H9 (cell line): ENCODE measurements around the gene IMMP2L. TPM values are rescaled to one million over a fixed set of nuclear protein-coding genes. Genes with fewer than 3 reads are reported as not detected.

Source experiments
- DNase-seq: peaks from one replicate; pipeline ENCODE4 v3.0.0-alpha.2; 2017
- H2AFZ ChIP-seq: one replicate; pipeline ENCODE4 v1.6.1; 2013; ENCODE audit warnings: mild to moderate bottlenecking, low read length, control low read depth, moderate library complexity
- H2AK5ac ChIP-seq: 2 replicates; pipeline ENCODE4 v1.6.1; 2013; ENCODE audit warnings: low read length, control low read depth, mixed read lengths; ENCODE audit not compliant: insufficient read length
- H2BK120ac ChIP-seq: one replicate; pipeline ENCODE4 v1.6.1; 2013; ENCODE audit warnings: low read depth, mild to moderate bottlenecking, low read length, control low read depth, inconsistent platforms; ENCODE audit not compliant: poor library complexity, severe bottlenecking
- H2BK12ac ChIP-seq: 2 replicates; pipeline ENCODE4 v1.6.1; 2013; ENCODE audit warnings: low read length, control low read depth, mixed read lengths, low read depth; ENCODE audit not compliant: insufficient read length
- H2BK15ac ChIP-seq: 2 replicates; pipeline ENCODE4 v1.6.1; 2013; ENCODE audit warnings: low read depth, low read length, control low read depth
- H2BK20ac ChIP-seq: one replicate; pipeline ENCODE4 v1.6.1; 2013; ENCODE audit warnings: low read depth, mild to moderate bottlenecking, low read length, control low read depth, inconsistent platforms; ENCODE audit not compliant: poor library complexity, severe bottlenecking
- H2BK5ac ChIP-seq: 2 replicates; pipeline ENCODE4 v1.6.1; 2013; ENCODE audit warnings: low read length, control low read depth, mixed read lengths; ENCODE audit not compliant: insufficient read length
- H3K14ac ChIP-seq: 2 replicates; pipeline ENCODE4 v1.6.1; 2013; ENCODE audit warnings: low read length, control low read depth; ENCODE audit not compliant: insufficient read depth
- H3K18ac ChIP-seq: 2 replicates; pipeline ENCODE4 v1.6.1; 2013; ENCODE audit warnings: low read depth, mild to moderate bottlenecking, mixed read lengths, low read length, control low read depth; ENCODE audit not compliant: insufficient read length
- H3K23ac ChIP-seq: 2 replicates; pipeline ENCODE4 v1.6.1; 2013; ENCODE audit warnings: low read length, control low read depth, mixed read lengths, low read depth; ENCODE audit not compliant: insufficient read length
- H3K23me2 ChIP-seq: 2 replicates; pipeline ENCODE4 v1.6.1; 2013; ENCODE audit warnings: low read depth, mild to moderate bottlenecking, mixed read lengths, low read length, control low read depth; ENCODE audit not compliant: insufficient read length, poor library complexity, severe bottlenecking
- H3K27ac ChIP-seq: 2 replicates; pipeline ENCODE4 v1.5.1; 2013; ENCODE audit warnings: low read length, control low read depth, mixed read lengths, low read depth; ENCODE audit not compliant: insufficient read length
- H3K27me3 ChIP-seq: 2 replicates; pipeline ENCODE4 v1.6.1; 2013; ENCODE audit warnings: low read length, control low read depth, inconsistent platforms; ENCODE audit not compliant: insufficient read depth
- H3K4ac ChIP-seq: 2 replicates; pipeline ENCODE4 v1.6.1; 2013; ENCODE audit warnings: low read depth, mild to moderate bottlenecking, control low read depth, inconsistent platforms, low read length, moderate library complexity
- H3K4me1 ChIP-seq: 2 replicates; pipeline ENCODE4 v1.6.1; 2013; ENCODE audit warnings: low read length, control low read depth, inconsistent platforms; ENCODE audit not compliant: insufficient read depth
- H3K4me2 ChIP-seq: 2 replicates; pipeline ENCODE4 v1.6.1; 2013; ENCODE audit warnings: low read length, control low read depth, mixed read lengths; ENCODE audit not compliant: insufficient read length, insufficient read depth
- H3K56ac ChIP-seq: 2 replicates; pipeline ENCODE4 v1.6.1; 2013; ENCODE audit warnings: low read depth, mild to moderate bottlenecking, mixed read lengths, low read length, control low read depth; ENCODE audit not compliant: insufficient read length
- H3K79me1 ChIP-seq: 2 replicates; pipeline ENCODE4 v1.6.1; 2013; ENCODE audit warnings: low read depth, mild to moderate bottlenecking, moderate library complexity, low read length, control low read depth, inconsistent platforms; ENCODE audit not compliant: insufficient read depth, poor library complexity, severe bottlenecking
- H3K79me2 ChIP-seq: 2 replicates; pipeline ENCODE4 v1.6.1; 2013; ENCODE audit warnings: low read length, control low read depth, inconsistent platforms; ENCODE audit not compliant: insufficient read depth
- H3K9ac ChIP-seq: 2 replicates; pipeline ENCODE4 v1.6.1; 2013; ENCODE audit warnings: low read length, control low read depth, mixed read lengths; ENCODE audit not compliant: insufficient read length; ENCODE audit errors: extremely low read depth
- H3K9me3 ChIP-seq: one replicate; pipeline ENCODE4 v1.6.1; 2013; ENCODE audit warnings: low read depth, low read length, inconsistent platforms; ENCODE audit not compliant: control insufficient read depth
- H3T11ph ChIP-seq: one replicate; pipeline ENCODE4 v1.6.1; 2013; ENCODE audit warnings: mild to moderate bottlenecking, low read length, control low read depth, inconsistent platforms
- H4K20me1 ChIP-seq: one replicate; pipeline ENCODE4 v1.6.1; 2013; ENCODE audit not compliant: control insufficient read depth, insufficient read length, insufficient read depth
- H4K5ac ChIP-seq: 2 replicates; pipeline ENCODE4 v1.6.1; 2013; ENCODE audit warnings: low read depth, mild to moderate bottlenecking, mixed read lengths, low read length, control low read depth; ENCODE audit not compliant: insufficient read length
- H4K8ac ChIP-seq: replicated peaks from 2 replicates; pipeline ENCODE4 v1.6.1; 2013; ENCODE audit warnings: low read length, control low read depth, mixed read lengths, low read depth; ENCODE audit not compliant: insufficient read length
- H4K91ac ChIP-seq: 2 replicates; pipeline ENCODE4 v1.6.1; 2013; ENCODE audit warnings: low read depth, mild to moderate bottlenecking, moderate library complexity, mixed read lengths, low read length, control low read depth; ENCODE audit not compliant: insufficient read length
- H3K27ac Mint-ChIP-seq, 3 experiments: 2 replicates in 2 of 3; 3 replicates in 1 of 3; pipeline ENCODE4 v1.8.0; 2020 to 2021; ENCODE audit warnings: mixed read lengths in 3 of 3, mild to moderate bottlenecking in 1 of 3, moderate library complexity in 1 of 3
- H3K27me3 Mint-ChIP-seq: 2 replicates; pipeline ENCODE4 v1.8.0; 2021; ENCODE audit warnings: low read depth, mild to moderate bottlenecking, moderate library complexity, mixed read lengths
- H3K36me3 Mint-ChIP-seq, 3 experiments: 2 replicates in 2 of 3; 3 replicates in 1 of 3; pipeline ENCODE4 v1.8.0; 2020 to 2021; ENCODE audit warnings: low read depth in 3 of 3, mixed read lengths in 3 of 3; ENCODE audit not compliant: insufficient read depth in 1 of 3
- H3K4me1 Mint-ChIP-seq, 2 experiments: 2 replicates each; pipeline ENCODE4 v1.8.0; 2020; ENCODE audit warnings: mixed read lengths in 2 of 2
- H3K4me3 Mint-ChIP-seq, 2 experiments: 2 replicates in 1 of 2; 3 replicates in 1 of 2; pipeline ENCODE4 v1.8.0; 2020 to 2021; ENCODE audit warnings: mild to moderate bottlenecking in 2 of 2, mixed read lengths in 2 of 2, moderate library complexity in 1 of 2
- H3K9me3 Mint-ChIP-seq, 2 experiments: 2 replicates in 1 of 2; 3 replicates in 1 of 2; pipeline ENCODE4 v1.8.0; 2020; ENCODE audit warnings: mild to moderate bottlenecking in 2 of 2, mixed read lengths in 2 of 2, moderate library complexity in 1 of 2
- whole genome bisulfite sequencing: extraction: QIAGEN DNeasy Blood & Tissue Kit; methylation state at CpG from one replicate; pipeline ENCODE4 v1.1.7; 2013; ENCODE audit warnings: missing lambda C conversion rate, low lambda C conversion rate, mixed read lengths; ENCODE audit not compliant: insufficient read length; ENCODE audit errors: extremely low coverage; 5-methylcytosine and 5-hydroxymethylcytosine counted together
- total RNA-seq: library from RNA; stranded (reverse); gene quantifications from 2 replicates; pipeline ENCODE4 v1.2.1, GENCODE V29; 2021
- TF ChIP-seq, protein P1 (sequence below): fragments of 200-600 bp; sonication (generic); conservative IDR thresholded peaks from 3 replicates; pipeline ENCODE4 v1.8.0; 2021; ENCODE audit warnings: antibody characterized with exemption, mild to moderate bottlenecking

The IMMP2L gene
- total RNA-seq, 1 experiment from 2014 or later: 14.7 TPM

DNA sequence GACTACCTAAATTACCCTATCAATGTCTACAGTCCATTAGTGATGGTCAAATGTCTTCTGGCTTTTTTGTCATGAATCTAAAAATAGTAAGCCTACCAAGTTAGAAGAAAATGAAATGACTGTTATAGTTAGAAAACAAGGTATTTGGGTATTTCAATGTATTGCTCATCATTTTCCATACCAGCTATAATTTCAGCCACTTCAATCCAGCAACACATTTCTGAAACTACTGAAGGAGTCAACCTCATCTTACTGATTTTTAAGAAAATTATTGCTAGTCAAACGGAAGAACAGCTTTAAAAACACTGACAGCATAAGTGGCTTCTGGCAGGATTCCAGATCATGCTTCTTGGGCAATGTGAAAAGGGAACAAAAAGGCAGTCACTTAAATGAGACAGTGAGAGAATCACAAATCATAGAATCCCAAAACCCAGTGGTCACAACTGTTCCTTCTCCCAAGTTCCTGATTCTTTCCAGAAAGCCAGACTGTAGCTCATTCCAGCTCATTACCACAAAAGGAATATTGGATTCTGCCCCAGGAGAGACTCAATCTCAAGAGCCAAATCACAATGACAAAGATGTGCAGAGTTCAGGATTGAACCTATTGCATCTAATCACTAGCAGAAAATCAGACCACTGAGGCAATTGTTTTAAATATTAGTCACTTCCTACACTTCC, 532.6 kb downstream of the IMMP2L start:
- H3T11ph ChIP-seq: no peak overlapping the region
- H2BK12ac ChIP-seq: no peak overlapping the region
- H4K8ac ChIP-seq: no peak overlapping the region
- H3K4ac ChIP-seq: no peak overlapping the region
- Mint-ChIP-seq H3K36me3 (no peaks in the 10 kb centered on the region), H3K4me3 (no peak overlapping the region), H3K27ac (no peak overlapping the region; a peak in 2 of 7 replicates), H3K4me1 (peaks cover 33 to 37% of the 10 kb centered on the region in 2 experiments), H3K9me3 (no peaks in the 10 kb centered on the region), H3K27me3 (no peaks in the 10 kb centered on the region)
- H3K4me2 ChIP-seq: no peak overlapping the region
- no peaks in the 10 kb centered on the region for H3K4me1 ChIP-seq
- H3K79me1 ChIP-seq: no peaks in the 10 kb centered on the region
- no peak overlapping the region for H3K56ac ChIP-seq
- H3K27ac ChIP-seq: no peak overlapping the region
- H3K23ac ChIP-seq: no peak overlapping the region
- DNase-seq: no peak
- no peaks in the 10 kb centered on the region for H3K27me3 ChIP-seq
- H2BK15ac ChIP-seq: no peak overlapping the region
- H2AK5ac ChIP-seq: no peak overlapping the region
- H3K9ac ChIP-seq: no peak overlapping the region
- H4K5ac ChIP-seq: no peak overlapping the region
- H4K20me1 ChIP-seq: no peaks in the 10 kb centered on the region
- no peak overlapping the region for H3K18ac ChIP-seq
- H3K23me2 ChIP-seq: no peaks in the 10 kb centered on the region
- TF ChIP-seq, protein P1, sequence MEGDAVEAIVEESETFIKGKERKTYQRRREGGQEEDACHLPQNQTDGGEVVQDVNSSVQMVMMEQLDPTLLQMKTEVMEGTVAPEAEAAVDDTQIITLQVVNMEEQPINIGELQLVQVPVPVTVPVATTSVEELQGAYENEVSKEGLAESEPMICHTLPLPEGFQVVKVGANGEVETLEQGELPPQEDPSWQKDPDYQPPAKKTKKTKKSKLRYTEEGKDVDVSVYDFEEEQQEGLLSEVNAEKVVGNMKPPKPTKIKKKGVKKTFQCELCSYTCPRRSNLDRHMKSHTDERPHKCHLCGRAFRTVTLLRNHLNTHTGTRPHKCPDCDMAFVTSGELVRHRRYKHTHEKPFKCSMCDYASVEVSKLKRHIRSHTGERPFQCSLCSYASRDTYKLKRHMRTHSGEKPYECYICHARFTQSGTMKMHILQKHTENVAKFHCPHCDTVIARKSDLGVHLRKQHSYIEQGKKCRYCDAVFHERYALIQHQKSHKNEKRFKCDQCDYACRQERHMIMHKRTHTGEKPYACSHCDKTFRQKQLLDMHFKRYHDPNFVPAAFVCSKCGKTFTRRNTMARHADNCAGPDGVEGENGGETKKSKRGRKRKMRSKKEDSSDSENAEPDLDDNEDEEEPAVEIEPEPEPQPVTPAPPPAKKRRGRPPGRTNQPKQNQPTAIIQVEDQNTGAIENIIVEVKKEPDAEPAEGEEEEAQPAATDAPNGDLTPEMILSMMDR: no peak
- H2BK5ac ChIP-seq: no peak overlapping the region
- H2AFZ ChIP-seq: no peak overlapping the region
- no peaks in the 10 kb centered on the region for H3K9me3 ChIP-seq
- H4K91ac ChIP-seq: no peak overlapping the region
- no peak overlapping the region for H2BK120ac ChIP-seq
- no peaks in the 10 kb centered on the region for H3K79me2 ChIP-seq
- no CpG with 5 or more reads among the region's 1 CpG for WGBS
- no peak overlapping the region for H2BK20ac ChIP-seq
- no peak overlapping the region for H3K14ac ChIP-seq
